ENCODE results near the gene CASKIN2. TPM values are rescaled to one million over a fixed set of nuclear protein-coding genes. Genes with fewer than 3 reads are reported as not detected.
A peak's percentile ranks its signal among the peaks of the same experiment; 100 is the strongest.

CASKIN2 gene
- polyA plus RNA-seq, 2 of the 4 experiments (the other 2 are of a cell fraction): 3.6 to 11.2 TPM

DNA sequence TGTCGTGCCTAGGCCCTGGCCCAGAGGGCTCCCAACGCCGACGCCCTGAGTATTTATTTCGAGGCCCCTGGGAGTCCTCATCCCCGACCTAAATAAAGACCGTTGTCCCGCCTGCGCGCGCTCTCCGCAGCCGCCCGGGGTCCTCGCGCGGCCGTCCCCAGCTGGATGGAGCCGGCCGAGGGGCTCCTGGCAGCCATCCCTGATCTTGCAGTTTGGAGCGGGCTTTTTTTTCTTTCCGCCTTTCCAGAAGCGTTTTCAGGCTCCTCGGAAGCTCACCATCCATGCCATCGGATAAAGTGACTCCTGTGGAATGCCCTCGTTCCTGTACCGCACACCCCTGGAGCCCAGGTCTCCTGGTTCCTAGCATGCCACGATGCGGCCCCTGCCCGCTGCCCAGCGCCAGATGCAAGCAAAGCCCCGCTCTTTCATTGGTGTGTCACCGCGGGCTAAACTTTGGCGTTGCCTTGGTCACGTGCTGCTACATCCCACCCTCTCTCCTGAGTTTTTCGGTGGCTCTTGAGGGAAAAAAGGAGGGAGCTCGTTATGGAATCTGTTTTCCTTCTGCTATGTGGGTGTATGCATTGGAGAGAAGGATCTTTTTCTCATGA lies 58.2 kb downstream of the CASKIN2 start:
- Histone ChIP-seq H3K4me2 (peak overlapping the region; percentile 89), H3K27ac (peak overlapping the region; percentile 92 to 95), H3K9me3 (no peaks in the 10 kb centered on the region), H3K4me1 (peaks cover 23% of the 10 kb centered on the region), H3K4me3 (peak overlapping the region; percentile 91)
- POLR2A ChIA-PET: interaction anchor here (0.9 to 2.7 kb wide), 9 partner anchors 10 to 445 kb away, joined by 3 to 30 read pairs (median 9); partner anchors contain the start of genes GRB2, MRPL58 and SLC25A19
- ATAC-seq (peak; percentile 44 to 59), DNase-seq (ENCODE audit: low read depth in 1 of 2, low spot score in 1 of 2) (peak in 1 of 2 experiments; percentile 36), FAIRE-seq (no peak)
- 10% methylated on average over 38 of the region's 38 CpGs for WGBS (ENCODE audit: missing lambda C conversion rate)
- CTCF ChIA-PET: interaction anchor here (0.6 to 4.3 kb wide), 17 partner anchors 10 to 178 kb away, joined by 3 to 19 read pairs (median 4); no protein-coding TSS in a partner anchor
- no peak for TF ChIP-seq ZNF302 (CRISPR knock-in tag; IDR thresholded peaks at IDR 0.05)
- TF ChIP-seq CHD2 (IDR thresholded peaks at IDR 0.05; ENCODE audit: low read length, partially characterized antibody): no peak
- no peak for TF ChIP-seq EHMT2 (IDR thresholded peaks at IDR 0.05; ENCODE audit: low read depth)
- TF ChIP-seq FOSB (CRISPR knock-in tag; IDR thresholded peaks at IDR 0.05): no peak
- TF ChIP-seq POLR2AphosphoS2 (conservative IDR thresholded peaks at IDR 0.05; ENCODE audit: low read length): no peak
- no peak for TF ChIP-seq NR3C1 (IDR thresholded peaks at IDR 0.05)
- TF ChIP-seq ESRRA (IDR thresholded peaks at IDR 0.05; ENCODE audit: borderline replicate concordance, low read length): no peak
- TF ChIP-seq, protein P1, sequence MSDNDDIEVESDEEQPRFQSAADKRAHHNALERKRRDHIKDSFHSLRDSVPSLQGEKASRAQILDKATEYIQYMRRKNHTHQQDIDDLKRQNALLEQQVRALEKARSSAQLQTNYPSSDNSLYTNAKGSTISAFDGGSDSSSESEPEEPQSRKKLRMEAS (IDR thresholded peaks at IDR 0.05): peak; percentile 65
- no peak for TF ChIP-seq RARB (CRISPR knock-in tag; IDR thresholded peaks at IDR 0.05)
- TF ChIP-seq NFE2L2 (conservative IDR thresholded peaks at IDR 0.05; ENCODE audit: low read length): no peak
- TF ChIP-seq EP300 (IDR thresholded peaks at IDR 0.05): no peak
- TF ChIP-seq HDAC2 (IDR thresholded peaks at IDR 0.05): no peak
- TF ChIP-seq MAZ (IDR thresholded peaks at IDR 0.05; ENCODE audit: borderline replicate concordance, low read depth, low read length): no peak
- TF ChIP-seq HOXA7 (CRISPR knock-in tag; IDR thresholded peaks at IDR 0.05): no peak
- no peak for TF ChIP-seq CBX8 (IDR thresholded peaks at IDR 0.05)
- TF ChIP-seq, protein P2, sequence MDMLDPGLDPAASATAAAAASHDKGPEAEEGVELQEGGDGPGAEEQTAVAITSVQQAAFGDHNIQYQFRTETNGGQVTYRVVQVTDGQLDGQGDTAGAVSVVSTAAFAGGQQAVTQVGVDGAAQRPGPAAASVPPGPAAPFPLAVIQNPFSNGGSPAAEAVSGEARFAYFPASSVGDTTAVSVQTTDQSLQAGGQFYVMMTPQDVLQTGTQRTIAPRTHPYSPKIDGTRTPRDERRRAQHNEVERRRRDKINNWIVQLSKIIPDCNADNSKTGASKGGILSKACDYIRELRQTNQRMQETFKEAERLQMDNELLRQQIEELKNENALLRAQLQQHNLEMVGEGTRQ (IDR thresholded peaks at IDR 0.05): peak; percentile 79
- TF ChIP-seq, protein P3, sequence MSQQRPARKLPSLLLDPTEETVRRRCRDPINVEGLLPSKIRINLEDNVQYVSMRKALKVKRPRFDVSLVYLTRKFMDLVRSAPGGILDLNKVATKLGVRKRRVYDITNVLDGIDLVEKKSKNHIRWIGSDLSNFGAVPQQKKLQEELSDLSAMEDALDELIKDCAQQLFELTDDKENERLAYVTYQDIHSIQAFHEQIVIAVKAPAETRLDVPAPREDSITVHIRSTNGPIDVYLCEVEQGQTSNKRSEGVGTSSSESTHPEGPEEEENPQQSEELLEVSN (IDR thresholded peaks at IDR 0.05; ENCODE audit: borderline replicate concordance, low read depth): peak; percentile 70
- no peak for TF ChIP-seq MAFK (IDR thresholded peaks at IDR 0.05; ENCODE audit: partially characterized antibody)
- no peak for TF ChIP-seq ZC3H11A (IDR thresholded peaks at IDR 0.05)
- TF ChIP-seq, protein P4, sequence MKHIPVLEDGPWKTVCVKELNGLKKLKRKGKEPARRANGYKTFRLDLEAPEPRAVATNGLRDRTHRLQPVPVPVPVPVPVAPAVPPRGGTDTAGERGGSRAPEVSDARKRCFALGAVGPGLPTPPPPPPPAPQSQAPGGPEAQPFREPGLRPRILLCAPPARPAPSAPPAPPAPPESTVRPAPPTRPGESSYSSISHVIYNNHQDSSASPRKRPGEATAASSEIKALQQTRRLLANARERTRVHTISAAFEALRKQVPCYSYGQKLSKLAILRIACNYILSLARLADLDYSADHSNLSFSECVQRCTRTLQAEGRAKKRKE (CRISPR knock-in tag; IDR thresholded peaks at IDR 0.05; ENCODE audit: low read depth): no peak
- peak; percentile 32; the same call in 1 of the 2 replicates for TF ChIP-seq POLR2A (IDR thresholded peaks at IDR 0.05; ENCODE audit: low read length)
- TF ChIP-seq HEYL (CRISPR knock-in tag; IDR thresholded peaks at IDR 0.05): no peak
- TF ChIP-seq, protein P5, sequence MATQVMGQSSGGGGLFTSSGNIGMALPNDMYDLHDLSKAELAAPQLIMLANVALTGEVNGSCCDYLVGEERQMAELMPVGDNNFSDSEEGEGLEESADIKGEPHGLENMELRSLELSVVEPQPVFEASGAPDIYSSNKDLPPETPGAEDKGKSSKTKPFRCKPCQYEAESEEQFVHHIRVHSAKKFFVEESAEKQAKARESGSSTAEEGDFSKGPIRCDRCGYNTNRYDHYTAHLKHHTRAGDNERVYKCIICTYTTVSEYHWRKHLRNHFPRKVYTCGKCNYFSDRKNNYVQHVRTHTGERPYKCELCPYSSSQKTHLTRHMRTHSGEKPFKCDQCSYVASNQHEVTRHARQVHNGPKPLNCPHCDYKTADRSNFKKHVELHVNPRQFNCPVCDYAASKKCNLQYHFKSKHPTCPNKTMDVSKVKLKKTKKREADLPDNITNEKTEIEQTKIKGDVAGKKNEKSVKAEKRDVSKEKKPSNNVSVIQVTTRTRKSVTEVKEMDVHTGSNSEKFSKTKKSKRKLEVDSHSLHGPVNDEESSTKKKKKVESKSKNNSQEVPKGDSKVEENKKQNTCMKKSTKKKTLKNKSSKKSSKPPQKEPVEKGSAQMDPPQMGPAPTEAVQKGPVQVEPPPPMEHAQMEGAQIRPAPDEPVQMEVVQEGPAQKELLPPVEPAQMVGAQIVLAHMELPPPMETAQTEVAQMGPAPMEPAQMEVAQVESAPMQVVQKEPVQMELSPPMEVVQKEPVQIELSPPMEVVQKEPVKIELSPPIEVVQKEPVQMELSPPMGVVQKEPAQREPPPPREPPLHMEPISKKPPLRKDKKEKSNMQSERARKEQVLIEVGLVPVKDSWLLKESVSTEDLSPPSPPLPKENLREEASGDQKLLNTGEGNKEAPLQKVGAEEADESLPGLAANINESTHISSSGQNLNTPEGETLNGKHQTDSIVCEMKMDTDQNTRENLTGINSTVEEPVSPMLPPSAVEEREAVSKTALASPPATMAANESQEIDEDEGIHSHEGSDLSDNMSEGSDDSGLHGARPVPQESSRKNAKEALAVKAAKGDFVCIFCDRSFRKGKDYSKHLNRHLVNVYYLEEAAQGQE (IDR thresholded peaks at IDR 0.05): no peak
- TF ChIP-seq TP53 (CRISPR knock-in tag; IDR thresholded peaks at IDR 0.05): no peak
- no peak for TF ChIP-seq HOXB13 (CRISPR knock-in tag; IDR thresholded peaks at IDR 0.05; ENCODE audit: low read depth)
- no peak for TF ChIP-seq SMC3 (IDR thresholded peaks at IDR 0.05)
- TF ChIP-seq ZFP36 (IDR thresholded peaks at IDR 0.05; ENCODE audit: borderline replicate concordance, partially characterized antibody): no peak
- TF ChIP-seq CEBPB (IDR thresholded peaks at IDR 0.05): no peak
- TF ChIP-seq JUN (IDR thresholded peaks at IDR 0.05): no peak; a peak in 1 of 5 replicates
- TF ChIP-seq KDM1A (IDR thresholded peaks at IDR 0.05; ENCODE audit: low read depth): no peak
- TF ChIP-seq TFCP2L1 (CRISPR knock-in tag; IDR thresholded peaks at IDR 0.05): no peak
- TF ChIP-seq GATA3 (IDR thresholded peaks at IDR 0.05; ENCODE audit: borderline replicate concordance): no peak
- TF ChIP-seq, protein P6, sequence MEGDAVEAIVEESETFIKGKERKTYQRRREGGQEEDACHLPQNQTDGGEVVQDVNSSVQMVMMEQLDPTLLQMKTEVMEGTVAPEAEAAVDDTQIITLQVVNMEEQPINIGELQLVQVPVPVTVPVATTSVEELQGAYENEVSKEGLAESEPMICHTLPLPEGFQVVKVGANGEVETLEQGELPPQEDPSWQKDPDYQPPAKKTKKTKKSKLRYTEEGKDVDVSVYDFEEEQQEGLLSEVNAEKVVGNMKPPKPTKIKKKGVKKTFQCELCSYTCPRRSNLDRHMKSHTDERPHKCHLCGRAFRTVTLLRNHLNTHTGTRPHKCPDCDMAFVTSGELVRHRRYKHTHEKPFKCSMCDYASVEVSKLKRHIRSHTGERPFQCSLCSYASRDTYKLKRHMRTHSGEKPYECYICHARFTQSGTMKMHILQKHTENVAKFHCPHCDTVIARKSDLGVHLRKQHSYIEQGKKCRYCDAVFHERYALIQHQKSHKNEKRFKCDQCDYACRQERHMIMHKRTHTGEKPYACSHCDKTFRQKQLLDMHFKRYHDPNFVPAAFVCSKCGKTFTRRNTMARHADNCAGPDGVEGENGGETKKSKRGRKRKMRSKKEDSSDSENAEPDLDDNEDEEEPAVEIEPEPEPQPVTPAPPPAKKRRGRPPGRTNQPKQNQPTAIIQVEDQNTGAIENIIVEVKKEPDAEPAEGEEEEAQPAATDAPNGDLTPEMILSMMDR (IDR thresholded peaks at IDR 0.05): no peak

Data from A549 (cell line).